GDM1 (cell line): Measurements from ENCODE around the gene AUTS2.
A peak's percentile ranks its signal among the peaks of the same experiment; 100 is the strongest.

Experiments used
- DNase-seq: peaks from one replicate; lab custom pipeline; 2025; lab: John Stamatoyannopoulos, UW

The AUTS2 gene

DNA sequence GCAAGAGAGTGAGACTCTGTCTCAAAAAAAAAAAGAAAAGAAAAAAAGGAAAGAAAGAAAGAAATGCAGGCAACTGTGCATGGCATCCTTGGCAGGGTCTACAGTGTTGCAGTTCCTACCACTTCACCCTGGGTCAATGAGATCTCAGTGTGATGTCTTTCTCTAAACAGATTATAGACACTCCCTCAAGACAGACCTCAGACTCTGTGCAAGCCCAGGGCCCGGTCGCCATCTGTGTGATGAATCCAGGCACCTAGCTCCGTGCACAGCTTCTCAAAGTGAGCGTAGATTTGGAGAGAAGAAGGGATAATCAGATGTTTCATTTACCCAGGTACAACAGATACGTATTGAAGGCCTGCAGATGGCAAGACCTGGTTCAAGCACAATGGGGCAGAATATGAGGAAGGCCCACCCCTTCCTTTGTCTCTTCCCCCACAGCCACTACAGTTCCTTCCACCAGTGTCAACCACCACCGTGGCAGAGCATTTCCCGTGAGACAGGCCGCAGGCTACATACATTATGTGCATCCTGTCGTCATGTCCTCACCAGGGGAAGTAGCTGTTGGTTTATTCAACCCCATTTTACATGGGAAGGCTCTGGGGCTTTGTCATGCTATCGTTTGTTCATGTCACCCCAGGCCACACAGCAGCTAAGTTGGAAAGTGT is 1062.0 kb downstream of the AUTS2 start:
- DNase-seq: peak; percentile 28

DNA sequence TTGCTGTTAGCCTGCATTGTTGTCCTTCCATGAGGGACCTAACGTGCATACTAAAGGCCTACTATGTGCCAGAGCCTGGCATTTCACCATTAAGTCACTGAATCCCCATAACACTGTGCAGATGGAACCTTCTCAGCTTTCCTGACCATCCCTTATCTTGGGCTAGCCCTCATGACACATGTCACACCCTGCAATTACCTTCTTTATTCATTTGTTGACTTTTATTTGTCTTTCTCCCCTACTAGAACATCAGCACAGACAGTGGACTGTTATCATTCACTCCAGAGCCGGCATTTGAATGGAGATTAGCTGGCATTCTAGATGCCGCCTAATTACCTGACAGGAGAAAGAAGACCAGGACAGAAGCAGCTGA is 1062.5 kb downstream of the AUTS2 start:
- no peak for DNase-seq

DNA sequence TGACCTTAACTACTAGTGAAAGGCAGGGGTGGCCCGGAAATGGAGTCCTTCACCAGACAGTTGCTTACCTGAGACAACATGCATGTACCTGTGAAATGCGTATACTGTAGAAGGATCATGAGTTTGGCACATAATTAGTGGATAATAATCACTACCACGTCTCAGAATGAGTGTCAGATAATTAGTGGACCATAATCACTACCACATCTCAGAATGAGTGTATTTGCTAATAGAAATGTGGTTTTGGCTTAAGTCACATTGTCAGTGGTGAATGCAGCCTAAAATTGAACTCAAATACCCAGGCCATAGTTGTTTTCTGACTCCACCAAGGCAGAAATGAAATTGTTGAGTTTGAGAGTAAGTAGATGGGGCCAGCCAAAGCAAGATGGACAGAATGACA is 1065.4 kb downstream of the AUTS2 start:
- DNase-seq: no peak

DNA sequence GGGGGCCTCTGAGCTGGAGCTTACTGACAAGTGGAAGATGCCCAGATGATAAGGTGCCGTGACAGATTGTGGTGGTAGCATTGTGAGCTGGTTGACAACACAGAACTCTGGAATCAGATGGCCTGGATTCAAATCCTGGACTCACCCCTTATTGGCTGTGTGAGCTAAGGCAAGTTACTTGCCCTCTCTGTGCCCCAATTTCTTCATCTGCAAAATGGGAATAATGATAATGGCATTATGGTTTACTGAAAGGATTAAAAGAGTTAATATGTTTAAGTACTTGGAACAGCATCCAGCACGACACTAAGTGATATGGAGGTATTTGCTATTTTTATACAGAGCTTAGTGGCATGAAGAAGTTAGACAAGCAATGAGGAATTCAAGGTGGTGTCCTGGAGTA is 1067.7 kb downstream of the AUTS2 start:
- DNase-seq: no peak

DNA sequence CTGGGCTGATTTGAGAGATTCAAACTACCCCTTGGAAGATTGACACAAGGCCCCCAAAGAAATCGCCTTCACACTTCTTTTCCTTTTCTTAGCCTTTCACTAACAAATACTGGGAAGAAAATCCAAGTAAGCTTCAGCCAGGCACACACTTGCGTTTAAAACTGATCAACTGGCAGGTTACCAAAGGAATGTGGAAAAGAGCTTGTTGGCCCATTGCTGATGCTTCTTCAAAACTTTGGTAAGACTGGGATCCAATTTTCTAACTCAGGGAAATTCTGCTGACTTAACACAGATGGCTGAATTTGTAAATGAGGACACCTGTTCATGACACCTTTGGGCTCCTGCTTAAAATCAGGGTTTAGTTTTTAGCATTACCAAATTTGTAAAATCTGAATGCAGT is 1069.1 kb downstream of the AUTS2 start:
- DNase-seq: no peak

DNA sequence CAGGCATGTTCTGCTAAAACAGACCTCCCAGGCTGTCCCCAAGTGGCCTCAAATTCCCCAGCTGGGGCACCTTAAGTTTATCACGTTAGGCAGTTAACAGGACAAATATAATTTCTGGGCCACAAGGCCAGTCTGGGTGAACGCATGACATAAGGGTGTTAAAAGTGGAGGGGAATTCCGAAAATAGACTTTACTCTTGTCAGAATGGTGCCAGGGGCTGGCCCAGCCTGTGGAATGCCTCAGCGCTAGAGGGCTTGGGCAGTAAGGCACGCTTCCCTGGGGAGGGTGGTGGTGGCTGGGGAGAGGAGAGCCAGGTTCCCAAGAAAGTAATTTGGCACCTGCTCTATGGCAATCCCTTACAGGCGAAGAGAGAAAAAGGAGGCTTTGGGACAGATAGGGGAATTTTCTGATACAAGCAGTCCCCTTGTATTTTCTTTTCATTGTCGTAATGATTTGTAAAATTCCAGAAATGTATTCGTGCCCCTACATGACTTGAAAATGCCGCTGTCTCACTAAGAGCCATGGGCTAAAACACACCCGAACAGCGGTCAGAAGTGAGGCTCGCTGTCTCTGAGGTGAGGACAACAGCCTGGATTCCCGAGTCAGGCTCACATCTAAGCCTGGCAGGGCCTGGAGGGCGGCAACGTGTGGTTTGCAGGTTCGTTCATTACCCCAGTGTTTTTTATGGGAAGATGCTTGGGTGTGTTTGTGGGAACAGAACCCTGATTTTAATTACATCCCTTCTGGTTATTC is 1070.5 kb downstream of the AUTS2 start:
- no peak for DNase-seq

DNA sequence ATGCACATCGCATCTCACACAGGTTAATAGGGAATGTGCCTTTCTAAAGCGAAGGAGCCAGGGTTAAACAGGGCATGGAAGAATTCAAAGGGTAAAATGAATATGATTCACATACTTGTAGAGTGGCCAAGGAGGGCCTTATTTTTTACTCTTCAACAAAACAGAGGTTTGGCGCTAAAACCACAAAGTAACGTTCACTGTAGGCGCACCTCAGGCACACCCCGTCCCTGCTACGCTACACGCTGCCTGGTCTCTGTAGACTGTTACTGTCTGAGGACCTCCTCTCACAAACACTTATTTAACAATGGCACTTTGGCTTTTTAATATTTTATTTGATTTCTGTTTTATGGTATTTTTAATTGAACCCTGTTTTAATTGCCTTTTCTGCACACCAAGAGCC is 1071.6 kb downstream of the AUTS2 start:
- no peak for DNase-seq

DNA sequence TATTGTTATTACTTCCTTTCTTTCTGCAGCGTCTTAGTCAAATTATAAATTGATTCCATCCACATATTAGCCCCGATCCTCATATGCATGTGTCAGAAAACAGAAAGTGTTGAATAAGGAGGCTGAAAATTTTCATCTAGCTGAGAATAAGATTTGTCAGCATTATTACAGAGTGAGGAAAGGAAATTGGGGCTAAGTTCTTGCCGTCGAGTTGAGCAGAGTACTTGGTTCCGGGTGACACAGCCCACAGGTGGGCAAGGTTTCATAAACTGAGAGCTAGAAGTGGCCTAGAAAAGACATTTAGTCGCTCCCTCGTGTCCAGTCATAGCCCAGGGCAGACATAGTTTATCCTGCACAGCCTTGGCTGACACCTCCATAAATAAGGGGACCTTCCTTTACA is 1072.0 kb downstream of the AUTS2 start:
- DNase-seq: no peak

DNA sequence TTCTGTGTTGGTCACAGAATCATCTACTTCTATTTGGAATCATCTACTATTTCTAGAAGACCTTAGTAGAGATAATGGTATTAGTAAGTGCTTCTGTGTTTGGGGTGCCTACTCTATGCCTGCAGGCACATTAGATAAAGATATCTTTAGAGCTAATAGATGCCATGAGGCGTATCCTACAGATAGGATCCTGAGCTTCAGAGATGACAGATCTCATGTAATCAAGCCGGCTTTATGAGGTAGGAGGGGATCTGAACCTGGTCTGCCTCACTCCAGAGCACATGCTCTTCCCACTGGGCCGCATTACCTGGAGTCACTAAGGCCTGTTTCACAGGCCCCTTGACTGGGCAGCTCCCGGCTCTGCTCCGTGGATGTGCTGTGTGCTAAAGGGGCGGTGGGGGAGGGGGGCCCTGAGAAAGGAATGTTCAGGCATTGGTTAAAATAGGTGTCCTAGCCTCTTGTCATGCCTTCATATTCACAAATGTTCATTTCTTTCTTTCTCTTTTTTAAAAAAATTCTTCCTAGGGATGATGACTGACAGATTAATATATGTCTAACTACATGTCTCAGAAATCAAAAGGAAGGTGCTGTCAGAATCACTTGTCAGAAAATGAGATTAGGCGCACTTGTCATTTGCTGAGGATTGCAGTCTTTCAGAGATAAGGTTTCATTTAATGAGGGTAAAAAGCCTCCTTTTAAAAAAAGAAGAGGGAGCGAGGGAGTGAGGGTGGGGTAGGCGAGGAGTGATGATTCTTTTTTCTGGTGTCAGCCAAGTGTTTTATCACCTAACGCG is 1075.7 kb downstream of the AUTS2 start:
- DNase-seq: no peak

DNA sequence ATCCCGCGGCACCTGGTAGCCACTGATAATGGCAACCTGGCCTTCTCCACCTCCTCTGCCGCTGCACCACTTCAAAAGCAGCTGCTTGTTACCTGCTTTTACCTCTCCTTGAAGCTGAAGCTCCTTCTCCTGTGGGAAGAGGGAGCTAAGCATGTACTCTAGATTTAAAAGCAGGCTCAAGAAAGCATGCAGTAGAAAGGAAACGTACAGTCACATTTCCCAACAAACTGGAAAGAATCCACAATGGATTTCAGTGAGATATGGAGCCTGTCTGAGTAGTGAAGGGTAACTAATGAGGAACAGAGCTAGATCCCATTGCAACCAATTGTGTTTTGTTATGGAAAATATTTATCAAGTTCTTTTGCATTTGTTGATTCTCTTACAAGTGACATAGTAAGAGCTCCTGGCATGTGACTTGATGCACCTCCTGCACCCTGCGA is 1076.3 kb downstream of the AUTS2 start:
- DNase-seq: no peak

DNA sequence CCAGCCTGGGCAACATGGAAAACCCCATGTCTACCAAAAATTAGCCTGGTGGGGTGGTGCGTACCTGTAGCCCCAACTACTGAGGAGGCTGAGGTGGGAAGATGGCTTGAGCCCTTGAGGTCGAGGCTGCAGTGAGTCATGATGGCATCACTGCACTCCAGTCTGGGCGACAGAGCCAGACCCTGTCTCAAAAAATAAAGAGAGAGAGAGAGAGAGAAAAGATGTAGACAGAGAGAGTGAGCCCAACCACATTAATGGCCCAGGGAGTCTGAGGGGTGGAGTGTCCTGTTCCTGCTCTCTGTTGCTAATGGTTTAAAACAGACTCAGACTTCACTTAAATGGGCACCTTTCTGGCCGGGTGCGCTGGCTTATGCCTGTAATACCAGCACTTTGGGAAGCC is 1078.0 kb downstream of the AUTS2 start:
- DNase-seq: no peak

DNA sequence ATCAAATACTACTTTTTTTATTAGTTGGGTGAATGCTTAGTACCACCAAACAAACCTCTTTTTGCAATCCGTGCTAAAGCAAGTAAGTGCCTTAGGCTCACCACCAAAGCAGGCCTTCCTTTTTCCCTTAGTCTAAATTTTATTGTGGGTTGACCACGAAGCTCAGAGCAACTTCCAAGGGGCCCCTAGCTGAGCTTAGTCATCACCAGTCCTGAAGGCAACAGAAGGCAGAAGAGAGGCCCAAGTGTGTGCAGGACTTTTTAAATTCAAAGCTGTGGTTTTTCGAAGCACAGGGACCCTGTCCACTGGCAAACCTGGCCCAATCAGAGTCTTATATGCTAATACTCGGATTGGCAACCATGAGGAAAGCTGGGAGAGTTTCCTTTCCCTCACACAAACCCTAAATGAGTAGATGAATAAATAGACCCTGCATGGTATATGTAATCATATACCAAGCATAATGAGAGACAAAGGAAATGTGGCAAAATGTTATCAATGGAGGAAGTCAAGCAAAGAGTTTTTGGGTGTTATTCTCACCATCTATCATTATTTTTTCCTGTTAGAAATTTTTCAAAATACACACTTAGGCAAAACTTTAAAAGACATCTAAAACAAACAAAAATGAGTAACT is 1080.5 kb downstream of the AUTS2 start:
- peak; percentile 54 for DNase-seq

DNA sequence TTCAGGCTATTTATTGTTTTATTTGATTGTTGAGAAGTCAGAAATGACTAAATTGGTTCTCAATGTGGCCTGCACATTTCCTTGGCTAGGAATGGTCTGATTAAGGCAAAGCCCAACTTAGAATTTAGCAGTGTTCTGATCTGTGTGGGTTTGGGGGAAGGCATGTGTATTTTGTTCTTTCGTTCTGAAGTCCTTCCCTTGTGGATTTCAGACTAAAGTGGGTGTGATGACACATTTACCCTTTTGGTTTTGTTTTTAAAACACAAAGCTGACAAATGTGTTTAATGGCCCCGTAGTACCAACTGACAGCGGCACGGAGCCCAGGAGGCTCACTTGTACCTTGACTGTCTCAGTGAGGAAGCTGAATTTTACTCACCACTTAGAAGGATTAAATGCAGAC is 1081.4 kb downstream of the AUTS2 start:
- no peak for DNase-seq

DNA sequence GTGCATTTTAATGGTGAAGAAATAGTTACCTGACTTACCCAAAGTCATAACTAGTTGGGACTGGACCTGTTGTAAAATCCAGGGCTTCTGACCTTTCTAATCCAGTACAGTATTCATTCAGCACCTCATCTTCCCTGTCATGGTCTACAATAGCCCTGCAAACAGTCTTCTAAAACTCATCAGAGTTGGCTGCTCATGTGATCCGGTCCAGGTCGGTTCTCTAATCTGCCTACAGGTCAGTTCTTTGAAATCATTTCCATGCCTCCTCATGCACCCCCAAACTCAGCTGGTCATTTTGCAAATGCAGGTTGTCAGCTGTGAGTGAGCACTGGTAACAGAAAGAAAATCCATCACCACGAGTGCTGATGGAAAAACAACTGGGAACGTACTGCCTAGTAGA is 1082.0 kb downstream of the AUTS2 start:
- DNase-seq: no peak

DNA sequence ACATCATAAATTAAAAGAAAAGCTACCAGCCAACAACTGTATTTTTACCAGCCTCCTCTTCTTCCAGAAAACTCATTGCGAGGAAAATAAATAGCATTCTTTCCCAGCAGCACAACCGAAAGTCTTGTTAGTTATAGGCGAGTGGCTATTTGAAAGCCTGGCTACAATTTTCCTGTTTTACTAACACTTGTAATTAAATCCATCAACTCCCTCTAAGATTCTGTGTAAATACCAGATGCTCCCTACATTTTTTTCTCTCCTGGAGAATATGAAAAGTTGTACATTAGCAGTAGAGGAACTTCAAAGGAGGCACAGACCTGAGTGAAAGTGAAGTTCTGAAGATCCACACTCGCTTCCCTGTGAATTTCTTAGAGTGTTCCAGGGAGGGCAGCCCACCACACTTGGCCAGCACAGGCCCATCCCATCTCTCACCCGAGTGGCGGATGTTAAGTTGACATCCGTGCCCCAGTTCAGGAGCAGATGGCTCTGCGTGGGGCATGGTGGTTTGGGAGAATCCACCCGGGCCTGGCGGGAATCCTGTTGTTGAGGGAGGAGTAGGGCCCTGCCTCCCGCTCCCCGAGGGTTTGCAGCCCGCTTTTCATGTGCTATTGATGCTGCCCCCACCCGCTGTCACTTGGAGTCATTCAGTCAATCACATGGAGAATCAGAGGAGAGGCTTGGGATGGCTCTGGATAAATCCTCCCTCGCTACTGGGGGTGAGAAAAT is 1082.6 kb downstream of the AUTS2 start:
- DNase-seq: no peak

DNA sequence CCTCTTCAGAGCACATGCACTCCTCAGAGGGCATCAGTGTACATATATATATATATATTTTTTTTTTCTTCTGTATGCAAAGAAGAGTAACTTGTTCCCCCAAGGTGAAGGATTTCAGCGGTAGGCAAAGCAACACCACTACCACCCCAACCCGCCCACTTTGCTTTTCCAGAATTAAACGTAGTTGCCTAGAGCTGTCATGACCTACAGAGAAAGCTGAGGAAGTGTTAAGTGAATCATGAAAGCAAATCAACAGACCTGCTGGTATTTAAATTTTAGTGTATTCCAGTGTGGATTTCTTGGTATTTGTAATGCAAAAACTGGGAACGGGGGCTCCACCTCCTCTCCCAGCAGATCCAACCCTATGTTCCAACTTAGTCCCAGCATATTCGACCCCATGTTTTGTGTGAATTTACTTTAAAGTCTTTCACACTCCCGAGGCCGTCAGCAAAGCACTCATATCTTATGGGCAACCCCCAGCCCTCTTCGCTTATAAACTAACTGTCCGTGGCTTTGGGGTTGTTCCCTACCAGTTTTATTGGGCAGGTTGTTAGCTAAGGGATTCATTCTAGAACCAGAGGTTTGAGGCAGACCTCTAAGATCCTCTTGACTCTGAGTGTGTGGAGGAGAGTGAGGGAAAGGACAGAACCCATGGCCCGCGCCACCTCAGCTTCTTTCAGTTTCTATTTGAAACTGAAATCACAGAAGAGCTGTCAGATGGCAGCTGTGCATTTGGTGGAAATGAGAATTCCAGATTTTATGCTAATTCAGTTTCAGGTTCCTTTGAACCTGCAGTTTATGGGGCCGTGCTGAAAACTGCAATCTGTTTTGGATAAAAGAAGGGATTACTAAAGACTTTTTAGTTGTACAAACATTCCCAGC is 1083.4 kb downstream of the AUTS2 start:
- DNase-seq: no peak

DNA sequence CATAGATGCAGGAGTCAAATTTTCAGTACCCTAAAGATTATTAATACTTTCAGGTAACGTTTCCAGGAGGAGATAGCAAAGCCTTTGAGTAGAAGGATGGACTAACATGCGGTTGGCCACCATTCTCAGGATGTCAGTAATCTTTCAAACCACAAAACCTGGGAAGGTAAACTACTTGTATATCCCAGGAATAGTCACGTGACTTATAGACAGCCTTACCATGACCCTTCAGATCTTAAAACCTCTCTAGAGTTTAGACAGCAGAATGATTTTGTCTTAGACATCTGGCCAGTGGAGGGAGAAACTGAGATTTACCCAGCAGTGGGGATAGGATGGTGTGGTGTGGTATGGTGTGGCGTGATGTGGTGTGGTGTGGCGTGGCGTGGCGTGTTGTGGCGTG is 1085.9 kb downstream of the AUTS2 start:
- DNase-seq: no peak

DNA sequence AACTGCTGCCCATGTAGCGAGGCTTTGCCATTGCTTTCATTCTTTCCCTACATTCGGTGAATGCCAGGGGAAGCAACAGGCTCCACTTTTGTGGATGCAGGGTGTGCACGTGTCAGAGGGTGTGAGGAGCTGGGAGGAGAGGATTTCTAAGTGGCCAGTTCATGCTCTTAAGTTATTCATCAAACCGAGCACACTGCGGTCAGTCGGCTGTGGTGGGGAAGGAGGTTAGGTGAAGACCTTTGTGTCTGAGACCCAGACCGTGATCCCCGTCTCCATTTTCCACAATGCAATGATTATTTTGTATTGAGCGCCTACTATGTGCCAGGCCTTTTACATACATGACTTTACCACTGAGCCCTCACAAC is 1095.0 kb downstream of the AUTS2 start:
- no peak for DNase-seq

DNA sequence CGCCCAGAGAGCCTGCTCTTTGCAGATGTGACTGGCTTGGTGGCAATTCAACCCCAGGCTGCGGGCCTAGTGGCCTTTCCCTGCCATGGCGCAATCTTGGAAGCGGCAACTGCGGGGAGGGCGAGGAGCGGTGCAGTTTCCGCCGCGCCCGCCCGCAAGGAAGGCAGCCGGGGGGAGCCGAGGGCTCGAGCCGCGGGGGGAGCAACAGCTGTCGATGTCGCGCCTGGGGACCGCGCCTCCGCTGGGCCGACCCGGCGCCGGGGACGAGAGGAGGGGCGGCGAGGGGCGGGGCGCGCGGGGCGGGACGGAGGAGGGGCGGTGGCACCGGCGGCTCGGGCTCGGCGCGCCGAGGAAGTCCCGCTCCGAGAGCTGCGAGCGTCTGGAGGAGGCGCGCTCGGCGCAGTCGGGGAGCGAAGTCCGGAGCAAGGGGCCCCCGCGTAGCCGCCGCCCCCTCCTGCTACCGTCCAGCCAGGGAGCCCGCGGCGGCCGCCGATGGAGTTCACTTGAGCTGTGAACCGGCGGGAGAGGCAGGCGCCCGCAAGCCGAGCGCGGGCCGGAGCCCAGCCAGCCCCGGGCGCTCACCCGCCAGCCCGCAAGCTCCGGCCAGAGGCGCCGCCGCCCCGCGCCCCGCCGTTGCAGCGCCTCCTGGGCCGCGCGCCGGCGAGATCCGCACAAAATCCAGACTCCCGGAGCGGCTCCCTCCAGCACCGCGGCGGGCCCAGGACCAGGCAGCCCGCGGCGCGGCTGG is 1095.6 kb downstream of the AUTS2 start:
- DNase-seq: peak; percentile 32

DNA sequence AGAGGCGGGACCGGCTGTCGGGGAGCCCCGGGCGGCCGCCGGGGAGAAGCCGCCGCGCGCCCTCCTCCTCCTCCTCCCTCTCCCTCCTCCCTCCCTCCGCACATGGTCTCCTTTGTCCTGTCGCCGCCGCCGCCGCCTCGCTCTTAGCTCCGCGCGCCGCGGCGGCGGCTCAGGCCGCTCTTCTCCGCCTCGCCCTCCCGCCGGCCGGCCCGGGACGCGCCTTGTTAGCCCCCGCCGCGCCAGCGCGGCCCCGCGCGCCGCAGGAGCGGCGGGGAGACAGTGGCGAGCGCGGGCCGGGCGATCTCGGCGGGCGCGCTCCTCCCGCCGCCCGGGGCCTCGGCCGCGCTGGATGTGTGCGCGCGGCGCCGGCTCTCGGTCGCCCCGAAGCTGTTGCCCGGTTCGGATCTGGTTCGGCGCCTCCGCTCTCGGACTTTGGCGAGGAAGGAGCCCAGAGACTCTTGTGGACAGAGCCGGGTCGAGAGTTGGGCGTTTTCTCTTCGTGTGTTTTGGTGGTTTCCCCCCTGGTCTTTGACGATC is 1096.2 kb downstream of the AUTS2 start:
- DNase-seq: no peak
